ENCODE data around the gene PHLPP1.

GRCh38 chr18:62952807-62953206, 237.5 kb downstream of the PHLPP1 start:
- no peak for TF ChIP-seq EZH2 (IDR thresholded peaks at IDR 0.05; ENCODE audit: low read length, unreplicated experiment)
- TF ChIP-seq CTCF (conservative IDR thresholded peaks at IDR 0.05; ENCODE audit: low read depth, low read length), result no peak
- no peak for TF ChIP-seq EZH2phosphoT487 (IDR thresholded peaks at IDR 0.05; ENCODE audit: borderline replicate concordance, low read length)

Measured in PC-3 (cell line).